ENCODE measurements around the gene TMEM158.

The TMEM158 gene

GRCh38 chr3:45183872-45184262, 42.2 kb downstream of the TMEM158 start:
- no peaks in the 10 kb centered on the region for H3K4me1 ChIP-seq (ENCODE audit: insufficient read depth, low read length)
- no peaks in the 10 kb centered on the region for H3K36me3 ChIP-seq (ENCODE audit: insufficient read depth, low read length)
- no peak overlapping the region for H3K4me2 ChIP-seq (ENCODE audit: insufficient read depth, low read length)
- no peaks in the 10 kb centered on the region for H3K79me2 ChIP-seq (ENCODE audit: insufficient read depth, low read length)
- no peak overlapping the region for H2AFZ ChIP-seq (ENCODE audit: low read depth, low read length)
- H3K9me3 ChIP-seq (ENCODE audit: insufficient read depth, low read length, severe bottlenecking), result no peaks in the 10 kb centered on the region
- TF ChIP-seq EZH2 (IDR thresholded peaks at IDR 0.05; ENCODE audit: borderline replicate concordance, low read depth, low read length, severe bottlenecking), result no peak
- TF ChIP-seq, protein P1, sequence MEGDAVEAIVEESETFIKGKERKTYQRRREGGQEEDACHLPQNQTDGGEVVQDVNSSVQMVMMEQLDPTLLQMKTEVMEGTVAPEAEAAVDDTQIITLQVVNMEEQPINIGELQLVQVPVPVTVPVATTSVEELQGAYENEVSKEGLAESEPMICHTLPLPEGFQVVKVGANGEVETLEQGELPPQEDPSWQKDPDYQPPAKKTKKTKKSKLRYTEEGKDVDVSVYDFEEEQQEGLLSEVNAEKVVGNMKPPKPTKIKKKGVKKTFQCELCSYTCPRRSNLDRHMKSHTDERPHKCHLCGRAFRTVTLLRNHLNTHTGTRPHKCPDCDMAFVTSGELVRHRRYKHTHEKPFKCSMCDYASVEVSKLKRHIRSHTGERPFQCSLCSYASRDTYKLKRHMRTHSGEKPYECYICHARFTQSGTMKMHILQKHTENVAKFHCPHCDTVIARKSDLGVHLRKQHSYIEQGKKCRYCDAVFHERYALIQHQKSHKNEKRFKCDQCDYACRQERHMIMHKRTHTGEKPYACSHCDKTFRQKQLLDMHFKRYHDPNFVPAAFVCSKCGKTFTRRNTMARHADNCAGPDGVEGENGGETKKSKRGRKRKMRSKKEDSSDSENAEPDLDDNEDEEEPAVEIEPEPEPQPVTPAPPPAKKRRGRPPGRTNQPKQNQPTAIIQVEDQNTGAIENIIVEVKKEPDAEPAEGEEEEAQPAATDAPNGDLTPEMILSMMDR (IDR thresholded peaks at IDR 0.05; ENCODE audit: borderline replicate concordance, extremely low read depth, low read length, poor library complexity, severe bottlenecking), result no peak
- ATAC-seq (ENCODE audit: insufficient read depth, low read depth) (no peak), DNase-seq (no peak)
- no peak overlapping the region for H3K9ac ChIP-seq (ENCODE audit: low read depth, low read length)
- H4K20me1 ChIP-seq (ENCODE audit: insufficient read depth, low read length), result no peaks in the 10 kb centered on the region
- no peak overlapping the region for H3K27ac ChIP-seq (ENCODE audit: low read length)
- H3K4me3 ChIP-seq (ENCODE audit: low read depth in 1 of 2, low read length in 2 of 2), result no peak overlapping the region
- H3K27me3 ChIP-seq (ENCODE audit: insufficient read depth, low read length, poor library complexity), result no peaks in the 10 kb centered on the region

DNA sequence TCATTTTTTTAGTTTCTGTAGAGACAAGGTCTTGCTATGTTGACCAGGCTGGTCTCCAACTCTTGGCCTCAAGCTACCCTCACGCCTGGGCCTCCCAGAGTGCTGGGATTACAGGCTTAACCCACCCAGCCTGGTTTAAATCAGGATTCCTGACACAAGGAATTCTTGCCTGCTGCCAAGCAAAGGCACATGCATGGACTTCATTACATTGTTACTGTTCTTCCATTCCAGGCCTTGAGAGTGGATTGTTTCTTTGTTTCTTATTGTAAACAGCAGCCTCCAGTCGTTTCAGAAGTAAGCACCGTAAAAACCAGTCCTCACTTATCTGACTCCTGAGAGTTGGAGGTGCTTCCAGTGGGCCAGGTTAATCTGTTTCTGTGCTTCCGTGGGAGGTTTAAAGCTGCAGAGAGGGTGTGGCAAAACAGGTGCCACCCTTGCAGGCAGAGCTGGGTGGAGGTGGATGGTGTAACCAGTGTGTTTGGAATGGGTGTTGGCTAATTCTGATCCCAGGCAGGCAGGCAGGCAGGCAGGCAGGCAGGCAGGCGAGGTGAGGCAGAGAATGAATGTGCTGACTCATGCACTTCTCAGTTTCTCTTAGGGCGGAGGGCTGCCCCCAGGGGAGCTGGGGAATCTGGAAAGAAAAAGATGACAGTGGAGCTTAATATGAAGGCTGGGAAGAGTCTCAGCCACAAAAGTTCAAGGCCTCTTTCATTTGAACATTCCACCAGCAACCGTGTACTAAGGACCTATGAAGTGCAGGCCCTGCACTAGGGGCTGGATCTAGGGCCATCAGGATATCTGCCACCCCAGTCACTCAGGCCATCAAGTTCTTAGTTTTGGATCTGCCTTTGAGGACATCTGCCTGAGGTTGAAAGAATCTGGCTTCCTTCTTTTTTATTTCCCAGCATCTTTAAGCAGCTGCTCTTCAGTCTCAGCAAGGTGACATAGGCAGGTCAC, 42.9 kb downstream of the TMEM158 start:
- ATAC-seq (ENCODE audit: insufficient read depth, low read depth) (no peak), DNase-seq (no peak)
- Histone ChIP-seq H3K4me1 (ENCODE audit: insufficient read depth, low read length) (no peaks in the 10 kb centered on the region), H3K36me3 (ENCODE audit: insufficient read depth, low read length) (no peaks in the 10 kb centered on the region), H3K4me2 (ENCODE audit: insufficient read depth, low read length) (no peak overlapping the region), H2AFZ (ENCODE audit: low read depth, low read length) (no peak overlapping the region), H4K20me1 (ENCODE audit: insufficient read depth, low read length) (no peaks in the 10 kb centered on the region), H3K27ac (ENCODE audit: low read length) (no peak overlapping the region), H3K9ac (ENCODE audit: low read depth, low read length) (no peak overlapping the region), H3K9me3 (ENCODE audit: insufficient read depth, low read length, severe bottlenecking) (no peaks in the 10 kb centered on the region), H3K4me3 (ENCODE audit: low read depth in 1 of 2, low read length in 2 of 2) (no peak overlapping the region), H3K79me2 (ENCODE audit: insufficient read depth, low read length) (no peaks in the 10 kb centered on the region), H3K27me3 (ENCODE audit: insufficient read depth, low read length, poor library complexity) (no peaks in the 10 kb centered on the region)
- TF ChIP-seq EZH2 (IDR thresholded peaks at IDR 0.05; ENCODE audit: borderline replicate concordance, low read depth, low read length, severe bottlenecking), result no peak
- TF ChIP-seq, protein P1 (IDR thresholded peaks at IDR 0.05; ENCODE audit: borderline replicate concordance, extremely low read depth, low read length, poor library complexity, severe bottlenecking), result no peak

GRCh38 chr3:45181496-45181895, 44.6 kb downstream of the TMEM158 start:
- no peak overlapping the region for H3K9ac ChIP-seq (ENCODE audit: low read depth, low read length)
- H3K36me3 ChIP-seq (ENCODE audit: insufficient read depth, low read length), result no peaks in the 10 kb centered on the region
- no peak overlapping the region for H3K4me2 ChIP-seq (ENCODE audit: insufficient read depth, low read length)
- no peaks in the 10 kb centered on the region for H4K20me1 ChIP-seq (ENCODE audit: insufficient read depth, low read length)
- H3K27ac ChIP-seq (ENCODE audit: low read length), result no peak overlapping the region
- H3K27me3 ChIP-seq (ENCODE audit: insufficient read depth, low read length, poor library complexity), result no peaks in the 10 kb centered on the region
- H3K4me1 ChIP-seq (ENCODE audit: insufficient read depth, low read length), result no peaks in the 10 kb centered on the region
- ATAC-seq (ENCODE audit: insufficient read depth, low read depth) (no peak), DNase-seq (no peak)
- no peaks in the 10 kb centered on the region for H3K9me3 ChIP-seq (ENCODE audit: insufficient read depth, low read length, severe bottlenecking)
- no peak for TF ChIP-seq EZH2 (IDR thresholded peaks at IDR 0.05; ENCODE audit: borderline replicate concordance, low read depth, low read length, severe bottlenecking)
- TF ChIP-seq, protein P1 (IDR thresholded peaks at IDR 0.05; ENCODE audit: borderline replicate concordance, extremely low read depth, low read length, poor library complexity, severe bottlenecking), result no peak
- H3K4me3 ChIP-seq (ENCODE audit: low read depth in 1 of 2, low read length in 2 of 2), result no peak overlapping the region
- no peaks in the 10 kb centered on the region for H3K79me2 ChIP-seq (ENCODE audit: insufficient read depth, low read length)
- H2AFZ ChIP-seq (ENCODE audit: low read depth, low read length), result no peak overlapping the region

Measured in DND-41 (cell line).